Omental fat pad (tissue), 4 donors: Measurements from ENCODE around the gene PNN. TPM values are rescaled to one million over a fixed set of nuclear protein-coding genes. Genes with fewer than 3 reads are reported as not detected.
"Not testable (repeated sequence)": the region's sequence is repeated elsewhere in the genome, so short reads cannot be mapped to it uniquely, and the experiment has no call there.

Experiments
- ATAC-seq: fragments of 150-250 bp; one replicate; pipeline ENCODE4 v1.9.1; 2016; ENCODE audit warnings: mild to moderate bottlenecking, moderate library complexity; ENCODE audit not compliant: low FRiP score
- DNase-seq: peaks from one replicate; pipeline ENCODE4 v3.0.0-alpha.2; 2019; ENCODE audit warnings: low spot score
- total RNA-seq, 4 donors: library from RNA; depleted of rRNA; stranded (reverse); fragments of >200 nt; gene quantifications; one replicate each; pipeline ENCODE4 v1.1.0, GENCODE V29; 2016
- TF ChIP-seq, protein P1 (sequence below), 3 donors: fragments of 450-650 bp; IDR thresholded peaks; one replicate each; pipeline ENCODE4 v1.5.1; 2016 to 2017; ENCODE audit warnings: antibody characterized with exemption in 3 of 3, mild to moderate bottlenecking in 3 of 3, moderate library complexity in 2 of 3

PNN gene
- total RNA-seq, 4 donors from 2014 or later = 26.4 to 59.4 (median 37.7) TPM

GRCh38 chr14:39181693-39182047 is 6.6 kb downstream of the PNN start:
- ATAC-seq = no peak
- TF ChIP-seq, protein P1, sequence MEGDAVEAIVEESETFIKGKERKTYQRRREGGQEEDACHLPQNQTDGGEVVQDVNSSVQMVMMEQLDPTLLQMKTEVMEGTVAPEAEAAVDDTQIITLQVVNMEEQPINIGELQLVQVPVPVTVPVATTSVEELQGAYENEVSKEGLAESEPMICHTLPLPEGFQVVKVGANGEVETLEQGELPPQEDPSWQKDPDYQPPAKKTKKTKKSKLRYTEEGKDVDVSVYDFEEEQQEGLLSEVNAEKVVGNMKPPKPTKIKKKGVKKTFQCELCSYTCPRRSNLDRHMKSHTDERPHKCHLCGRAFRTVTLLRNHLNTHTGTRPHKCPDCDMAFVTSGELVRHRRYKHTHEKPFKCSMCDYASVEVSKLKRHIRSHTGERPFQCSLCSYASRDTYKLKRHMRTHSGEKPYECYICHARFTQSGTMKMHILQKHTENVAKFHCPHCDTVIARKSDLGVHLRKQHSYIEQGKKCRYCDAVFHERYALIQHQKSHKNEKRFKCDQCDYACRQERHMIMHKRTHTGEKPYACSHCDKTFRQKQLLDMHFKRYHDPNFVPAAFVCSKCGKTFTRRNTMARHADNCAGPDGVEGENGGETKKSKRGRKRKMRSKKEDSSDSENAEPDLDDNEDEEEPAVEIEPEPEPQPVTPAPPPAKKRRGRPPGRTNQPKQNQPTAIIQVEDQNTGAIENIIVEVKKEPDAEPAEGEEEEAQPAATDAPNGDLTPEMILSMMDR (IDR thresholded peaks at IDR 0.05) = no peak
- DNase-seq = no peak

GRCh38 chr14:39182770-39183684 is 8.0 kb downstream of the PNN start:
- DNase-seq = no peak
- ATAC-seq = no peak
- TF ChIP-seq, protein P1 (IDR thresholded peaks at IDR 0.05) = no peak

DNA sequence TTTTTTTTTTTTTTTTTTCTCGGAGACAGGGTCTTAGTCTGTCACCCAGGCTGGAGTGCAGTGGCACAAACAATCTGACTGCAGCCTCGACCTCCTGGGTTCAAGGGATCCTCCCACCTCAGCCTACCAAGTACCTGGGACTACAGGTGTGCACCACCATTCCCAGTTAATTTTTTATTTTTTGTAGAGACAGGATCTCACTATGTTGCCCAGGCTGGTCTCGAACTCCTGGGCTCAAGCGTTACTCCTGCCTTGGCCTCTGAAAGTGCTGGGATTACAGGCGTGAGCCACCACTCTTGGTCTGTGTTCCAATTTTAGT is 8.6 kb downstream of the PNN start:
- ATAC-seq, DNase-seq: not testable (repeated sequence)

GRCh38 chr14:39184628-39185255 is 9.7 kb downstream of the PNN start:
- TF ChIP-seq, protein P1 (IDR thresholded peaks at IDR 0.05) = no peak

DNA sequence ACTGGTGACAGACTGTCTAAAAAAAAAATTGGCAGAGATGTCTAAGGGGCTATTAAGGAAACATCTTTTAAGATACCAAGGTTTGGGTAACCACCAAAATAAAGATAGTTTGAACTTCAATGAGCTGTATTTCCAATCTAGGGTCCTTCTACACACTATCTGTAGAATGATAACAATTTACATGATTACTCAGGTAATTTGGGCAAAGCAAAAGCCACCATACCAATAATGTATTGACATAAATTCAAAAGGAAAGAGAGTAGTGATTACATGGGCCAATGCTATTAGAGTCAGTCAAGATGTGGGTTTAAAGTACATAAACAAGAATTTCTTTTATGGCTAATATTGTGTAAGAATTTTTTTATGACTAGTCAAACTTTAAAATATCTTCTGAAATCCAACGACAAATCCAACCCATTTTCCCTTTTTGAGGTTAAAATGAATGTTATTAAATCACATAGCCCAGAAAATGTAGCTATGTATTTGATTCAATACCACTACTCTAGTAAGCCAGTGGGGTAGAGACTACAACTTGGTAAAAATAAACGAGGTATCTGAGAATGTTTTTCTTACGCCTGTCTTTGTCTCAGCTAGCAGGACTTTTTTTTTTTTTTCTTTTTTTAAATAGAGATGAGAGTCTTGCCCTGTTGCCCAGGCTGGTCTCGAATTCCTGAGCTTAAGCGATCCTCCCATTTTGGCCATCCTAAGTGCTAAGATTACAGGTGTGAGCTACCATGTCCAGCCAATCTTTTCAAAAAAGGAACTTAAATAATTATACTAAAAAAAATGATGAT is 10.4 kb downstream of the PNN start:
- ATAC-seq (no peak), DNase-seq (no peak)
- TF ChIP-seq, protein P1 (IDR thresholded peaks at IDR 0.05) = no peak

More at GRCh38 chr14:39184628-39185255, 9.7 kb downstream of the PNN start:
- no peak for DNase-seq
- no peak for ATAC-seq

- DNase-seq (no peak), ATAC-seq (no peak)
- TF ChIP-seq, protein P1 (IDR thresholded peaks at IDR 0.05) = no peak
Measured at GRCh38 chr14:39186941-39187525, 12.0 kb downstream of the PNN start.
